Duodenal mucosa (tissue), 2 donors: ENCODE measurements around the gene GABPA.

Experiments
- H3K27ac ChIP-seq: one replicate; pipeline ENCODE4 v1.7.0; 2013; ENCODE audit warnings: low read depth, low read length
- H3K27me3 ChIP-seq, 2 donors: one replicate each; pipeline ENCODE4 v1.7.0; 2013; ENCODE audit warnings: low read length in 2 of 2, control low read depth in 1 of 2; ENCODE audit not compliant: insufficient read depth in 2 of 2, control insufficient read depth in 1 of 2
- H3K36me3 ChIP-seq, 2 donors: one replicate each; pipeline ENCODE4 v1.7.0; 2013; ENCODE audit warnings: low read length in 2 of 2, control low read depth in 1 of 2; ENCODE audit not compliant: insufficient read depth in 2 of 2, control insufficient read depth in 1 of 2
- H3K4me1 ChIP-seq, 2 donors: one replicate each; pipeline ENCODE4 v1.7.0; 2013; ENCODE audit warnings: low read length in 2 of 2, control low read depth in 1 of 2; ENCODE audit not compliant: insufficient read depth in 2 of 2, control insufficient read depth in 1 of 2
- H3K4me3 ChIP-seq, 2 donors: one replicate each; pipeline ENCODE4 v1.7.0; 2013; ENCODE audit warnings: low read length in 2 of 2, low read depth in 1 of 2
- H3K9ac ChIP-seq, 2 donors: one replicate each; pipeline ENCODE4 v1.7.0; 2013; ENCODE audit warnings: low read length in 2 of 2, low read depth in 1 of 2
- H3K9me3 ChIP-seq, 2 donors: one replicate each; pipeline ENCODE4 v1.7.0; 2013; ENCODE audit warnings: low read length in 2 of 2, control low read depth in 1 of 2; ENCODE audit not compliant: control insufficient read depth in 1 of 2

The GABPA gene

GRCh38 chr21:25735646-25736597, 1.1 kb downstream of the GABPA start:
- no peaks in the 10 kb centered on the region for H3K9me3 ChIP-seq
- peak overlapping the region; percentile 99 for H3K27ac ChIP-seq
- peak overlapping the region; percentile 88 to 96 for H3K4me3 ChIP-seq
- H3K4me1 ChIP-seq = peaks cover 21 to 29% of the 10 kb centered on the region in 2 donors
- H3K36me3 ChIP-seq = peaks cover 0 to 3% of the 10 kb centered on the region in 2 donors
- no peaks in the 10 kb centered on the region for H3K27me3 ChIP-seq
- peak overlapping the region; percentile 96 for H3K9ac ChIP-seq

- H3K4me1 ChIP-seq = peaks cover 21 to 29% of the 10 kb centered on the region in 2 donors
- H3K27ac ChIP-seq = no peak overlapping the region
- peaks cover 0 to 3% of the 10 kb centered on the region in 2 donors for H3K36me3 ChIP-seq
- H3K9ac ChIP-seq = no peak overlapping the region
- no peaks in the 10 kb centered on the region for H3K27me3 ChIP-seq
- H3K4me3 ChIP-seq = no peak overlapping the region
- H3K9me3 ChIP-seq = no peaks in the 10 kb centered on the region
These were observed 2.6 kb downstream of the GABPA start for GRCh38 chr21:25737421-25737820.

- H3K4me3 ChIP-seq = no peak overlapping the region
- no peak overlapping the region for H3K9ac ChIP-seq
- H3K27ac ChIP-seq = no peak overlapping the region
- no peaks in the 10 kb centered on the region for H3K9me3 ChIP-seq
- no peaks in the 10 kb centered on the region for H3K27me3 ChIP-seq
- peaks cover 0 to 14% of the 10 kb centered on the region in 2 donors for H3K36me3 ChIP-seq
- peaks cover 0 to 5% of the 10 kb centered on the region in 2 donors for H3K4me1 ChIP-seq
These were observed 8.1 kb downstream of the GABPA start for GRCh38 chr21:25742900-25743299.

- Histone ChIP-seq H3K36me3 (peaks cover 4 to 25% of the 10 kb centered on the region in 2 donors), H3K4me3 (no peak overlapping the region), H3K9me3 (no peaks in the 10 kb centered on the region), H3K27ac (no peak overlapping the region), H3K9ac (no peak overlapping the region), H3K27me3 (no peaks in the 10 kb centered on the region), H3K4me1 (peaks cover 0 to 4% of the 10 kb centered on the region in 2 donors)
These were observed 10.1 kb downstream of the GABPA start for GRCh38 chr21:25744854-25745253.

GRCh38 chr21:25750085-25750484, 15.3 kb downstream of the GABPA start:
- Histone ChIP-seq H3K4me3 (no peak overlapping the region), H3K27ac (no peak overlapping the region), H3K9ac (no peak overlapping the region), H3K4me1 (no peaks in the 10 kb centered on the region), H3K27me3 (no peaks in the 10 kb centered on the region), H3K36me3 (peaks cover 20 to 49% of the 10 kb centered on the region in 2 donors), H3K9me3 (no peaks in the 10 kb centered on the region)

- Histone ChIP-seq H3K4me3 (no peak overlapping the region), H3K27me3 (no peaks in the 10 kb centered on the region), H3K9me3 (no peaks in the 10 kb centered on the region), H3K4me1 (no peaks in the 10 kb centered on the region), H3K36me3 (peaks cover 24 to 45% of the 10 kb centered on the region in 2 donors), H3K9ac (no peak overlapping the region), H3K27ac (no peak overlapping the region)
These were observed 17.6 kb downstream of the GABPA start for GRCh38 chr21:25752416-25752815.

GRCh38 chr21:25756190-25756932, 21.6 kb downstream of the GABPA start:
- Histone ChIP-seq H3K27me3 (no peaks in the 10 kb centered on the region), H3K4me3 (peak overlapping the region in 1 of 2 donors; percentile 11), H3K4me1 (no peaks in the 10 kb centered on the region), H3K9me3 (no peaks in the 10 kb centered on the region), H3K36me3 (peaks cover 39 to 58% of the 10 kb centered on the region in 2 donors), H3K9ac (no peak overlapping the region), H3K27ac (no peak overlapping the region)

- Histone ChIP-seq H3K4me1 (no peaks in the 10 kb centered on the region), H3K27me3 (no peaks in the 10 kb centered on the region), H3K36me3 (peaks cover 36 to 57% of the 10 kb centered on the region in 2 donors), H3K27ac (no peak overlapping the region), H3K4me3 (no peak overlapping the region), H3K9ac (no peak overlapping the region), H3K9me3 (no peaks in the 10 kb centered on the region)
These were observed 22.8 kb downstream of the GABPA start for GRCh38 chr21:25757531-25757930.

- H3K36me3 ChIP-seq = peaks cover 37 to 60% of the 10 kb centered on the region in 2 donors
- H3K27me3 ChIP-seq = no peaks in the 10 kb centered on the region
- no peak overlapping the region for H3K9ac ChIP-seq
- H3K27ac ChIP-seq = no peak overlapping the region
- no peaks in the 10 kb centered on the region for H3K9me3 ChIP-seq
- no peak overlapping the region for H3K4me3 ChIP-seq
- H3K4me1 ChIP-seq = peaks cover 0 to 4% of the 10 kb centered on the region in 2 donors
These were observed 24.8 kb downstream of the GABPA start for GRCh38 chr21:25759573-25759972.

GRCh38 chr21:25760061-25760460, 25.3 kb downstream of the GABPA start:
- Histone ChIP-seq H3K27me3 (no peaks in the 10 kb centered on the region), H3K27ac (no peak overlapping the region), H3K9ac (no peak overlapping the region), H3K9me3 (no peaks in the 10 kb centered on the region), H3K4me1 (peaks cover 0 to 4% of the 10 kb centered on the region in 2 donors), H3K4me3 (no peak overlapping the region), H3K36me3 (peaks cover 37 to 64% of the 10 kb centered on the region in 2 donors)
